Stimulated activated memory B cell treated with anti-CD40 and anti-IgM and Interleukin-4, amounts not matched to agents 10 μg/mL and 1 μg/mL and 100 μg/mL, for 72 hours (primary cell): ENCODE data around the gene SPRYD4.
A peak's percentile ranks its signal among the peaks of the same experiment; 100 is the strongest.
"Not testable (repeated sequence)": the region's sequence is repeated elsewhere in the genome, so short reads cannot be mapped to it uniquely, and the experiment has no call there.

ENCODE experiments used
- ATAC-seq: fragments of 150-1000 bp; cut with Tn5 transposase; 2 replicates; pipeline ENCODE4 v1.10.0; 2021
- H3K27ac Mint-ChIP-seq: one replicate; pipeline ENCODE4 v1.8.0; 2022; ENCODE audit warnings: mild to moderate bottlenecking, mixed read lengths
- H3K27me3 Mint-ChIP-seq: one replicate; pipeline ENCODE4 v1.8.0; 2022; ENCODE audit warnings: mixed read lengths
- H3K36me3 Mint-ChIP-seq: one replicate; pipeline ENCODE4 v1.8.0; 2022; ENCODE audit warnings: mixed read lengths
- H3K4me1 Mint-ChIP-seq: one replicate; pipeline ENCODE4 v1.8.0; 2022; ENCODE audit warnings: mixed read lengths
- H3K4me3 Mint-ChIP-seq: one replicate; pipeline ENCODE4 v1.8.0; 2022; ENCODE audit warnings: mild to moderate bottlenecking, moderate library complexity, mixed read lengths
- H3K9me3 Mint-ChIP-seq: one replicate; pipeline ENCODE4 v1.8.0; 2022; ENCODE audit warnings: mixed read lengths

Gene SPRYD4

GRCh38 chr12:56468216-56469006 is at the start of gene SPRYD4:
TSS of gene SPRYD4 (plus strand) at chr12:56468578. CDS start at chr12:56468592, 14 bp downstream.
- ATAC-seq: peak; percentile 98
- no peaks in the 10 kb centered on the region for H3K9me3 Mint-ChIP-seq
- no peaks in the 10 kb centered on the region for H3K27me3 Mint-ChIP-seq
- H3K27ac Mint-ChIP-seq: peak within 1 kb of the TSS; percentile 97
- H3K4me3 Mint-ChIP-seq: peak within 1 kb of the TSS; percentile 95
- H3K36me3 Mint-ChIP-seq: peaks cover 7% of the 10 kb centered on the region
- peaks cover 34% of the 10 kb centered on the region for H3K4me1 Mint-ChIP-seq

- no peak overlapping the region for H3K27ac Mint-ChIP-seq
- H3K4me1 Mint-ChIP-seq: no peaks in the 10 kb centered on the region
- H3K36me3 Mint-ChIP-seq: peaks cover 75% of the 10 kb centered on the region
Measured at GRCh38 chr12:56420411-56420810, 48.0 kb upstream of the SPRYD4 start.

GRCh38 chr12:56425193-56425592 is 43.2 kb upstream of the SPRYD4 start:
- H3K4me1 Mint-ChIP-seq: no peaks in the 10 kb centered on the region
- no peak overlapping the region for H3K27ac Mint-ChIP-seq
- H3K4me3 Mint-ChIP-seq: no peak overlapping the region
- peaks cover 68% of the 10 kb centered on the region for H3K36me3 Mint-ChIP-seq
- H3K9me3 Mint-ChIP-seq: no peaks in the 10 kb centered on the region
- H3K27me3 Mint-ChIP-seq: no peaks in the 10 kb centered on the region
- no peak for ATAC-seq

More at GRCh38 chr12:56420411-56420810, 48.0 kb upstream of the SPRYD4 start:
- no peaks in the 10 kb centered on the region for H3K9me3 Mint-ChIP-seq
- ATAC-seq: no peak
- no peak overlapping the region for H3K4me3 Mint-ChIP-seq
- H3K27me3 Mint-ChIP-seq: no peaks in the 10 kb centered on the region

- Mint-ChIP-seq H3K4me1 (no peaks in the 10 kb centered on the region), H3K27ac (no peak overlapping the region), H3K36me3 (peaks cover 60% of the 10 kb centered on the region), H3K4me3 (no peak overlapping the region), H3K27me3 (no peaks in the 10 kb centered on the region), H3K9me3 (no peaks in the 10 kb centered on the region)
- ATAC-seq: no peak
Measured at GRCh38 chr12:56425940-56426438, 42.4 kb upstream of the SPRYD4 start.

GRCh38 chr12:56431288-56431687 is 37.1 kb upstream of the SPRYD4 start:
- H3K4me3 Mint-ChIP-seq: no peak overlapping the region
- peak overlapping the region; percentile 9 for H3K27ac Mint-ChIP-seq
- H3K4me1 Mint-ChIP-seq: no peaks in the 10 kb centered on the region
- ATAC-seq: no peak
- no peaks in the 10 kb centered on the region for H3K9me3 Mint-ChIP-seq
- H3K27me3 Mint-ChIP-seq: no peaks in the 10 kb centered on the region
- H3K36me3 Mint-ChIP-seq: peaks cover 32% of the 10 kb centered on the region

- H3K36me3 Mint-ChIP-seq: peaks cover 32% of the 10 kb centered on the region
- no peaks in the 10 kb centered on the region for H3K27me3 Mint-ChIP-seq
- no peak overlapping the region for H3K4me3 Mint-ChIP-seq
- no peaks in the 10 kb centered on the region for H3K9me3 Mint-ChIP-seq
- H3K27ac Mint-ChIP-seq: peak overlapping the region; percentile 9
- no peak for ATAC-seq
- H3K4me1 Mint-ChIP-seq: no peaks in the 10 kb centered on the region
Measured at GRCh38 chr12:56431850-56432249, 36.5 kb upstream of the SPRYD4 start.

GRCh38 chr12:56434828-56435227 is 33.5 kb upstream of the SPRYD4 start:
- Mint-ChIP-seq H3K27ac (no peak overlapping the region), H3K4me3 (no peak overlapping the region), H3K9me3 (no peaks in the 10 kb centered on the region), H3K4me1 (peaks cover 12% of the 10 kb centered on the region), H3K36me3 (peaks cover 15% of the 10 kb centered on the region), H3K27me3 (no peaks in the 10 kb centered on the region)
- no peak for ATAC-seq

GRCh38 chr12:56437430-56438176 is 30.8 kb upstream of the SPRYD4 start:
- no peaks in the 10 kb centered on the region for H3K9me3 Mint-ChIP-seq
- peaks cover 10% of the 10 kb centered on the region for H3K36me3 Mint-ChIP-seq
- no peaks in the 10 kb centered on the region for H3K27me3 Mint-ChIP-seq
- H3K4me1 Mint-ChIP-seq: peaks cover 12% of the 10 kb centered on the region
- no peak for ATAC-seq
- H3K27ac Mint-ChIP-seq: no peak overlapping the region
- no peak overlapping the region for H3K4me3 Mint-ChIP-seq

GRCh38 chr12:56443208-56443607 is 25.2 kb upstream of the SPRYD4 start:
- ATAC-seq, H3K27ac Mint-ChIP-seq, H3K27me3 Mint-ChIP-seq, H3K9me3 Mint-ChIP-seq, H3K4me3 Mint-ChIP-seq: not testable (repeated sequence)
- H3K4me1 Mint-ChIP-seq: peaks cover 24% of the 10 kb centered on the region
- peaks cover 34% of the 10 kb centered on the region for H3K36me3 Mint-ChIP-seq

GRCh38 chr12:56448860-56449621 is 19.3 kb upstream of the SPRYD4 start, which contains the start of gene TIMELESS:
TSS of gene TIMELESS (minus strand) at chr12:56449426. CDS start at chr12:56434170, 15,256 bp downstream.
- peak within 1 kb of the TSS; percentile 92 for H3K4me3 Mint-ChIP-seq
- H3K9me3 Mint-ChIP-seq: peaks cover 2% of the 10 kb centered on the region
- peak within 1 kb of the TSS; percentile 85 for H3K27ac Mint-ChIP-seq
- peak; percentile 99 for ATAC-seq
- H3K27me3 Mint-ChIP-seq: no peaks in the 10 kb centered on the region
- peaks cover 29% of the 10 kb centered on the region for H3K4me1 Mint-ChIP-seq
- peaks cover 17% of the 10 kb centered on the region for H3K36me3 Mint-ChIP-seq

- H3K4me3 Mint-ChIP-seq: peak overlapping the region; percentile 92
- H3K27me3 Mint-ChIP-seq: no peaks in the 10 kb centered on the region
- H3K4me1 Mint-ChIP-seq: peaks cover 24% of the 10 kb centered on the region
- no peaks in the 10 kb centered on the region for H3K9me3 Mint-ChIP-seq
- no peak for ATAC-seq
- H3K27ac Mint-ChIP-seq: peak overlapping the region; percentile 85
- H3K36me3 Mint-ChIP-seq: peaks cover 11% of the 10 kb centered on the region
Measured at GRCh38 chr12:56449622-56449984, 18.8 kb upstream of the SPRYD4 start.

- H3K27ac Mint-ChIP-seq: peak overlapping the region; percentile 85
- no peaks in the 10 kb centered on the region for H3K9me3 Mint-ChIP-seq
- no peak for ATAC-seq
- peak overlapping the region; percentile 92 for H3K4me3 Mint-ChIP-seq
- H3K4me1 Mint-ChIP-seq: peaks cover 20% of the 10 kb centered on the region
- peaks cover 7% of the 10 kb centered on the region for H3K36me3 Mint-ChIP-seq
- no peaks in the 10 kb centered on the region for H3K27me3 Mint-ChIP-seq
Measured at GRCh38 chr12:56450241-56450640, 18.1 kb upstream of the SPRYD4 start.

- H3K36me3 Mint-ChIP-seq: peaks cover 7% of the 10 kb centered on the region
- H3K4me1 Mint-ChIP-seq: peaks cover 20% of the 10 kb centered on the region
- peak overlapping the region; percentile 85 for H3K27ac Mint-ChIP-seq
- no peaks in the 10 kb centered on the region for H3K27me3 Mint-ChIP-seq
- no peak overlapping the region for H3K4me3 Mint-ChIP-seq
- no peaks in the 10 kb centered on the region for H3K9me3 Mint-ChIP-seq
- ATAC-seq: no peak
Measured at GRCh38 chr12:56451147-56451546, 17.2 kb upstream of the SPRYD4 start.

- H3K9me3 Mint-ChIP-seq: no peaks in the 10 kb centered on the region
- no peaks in the 10 kb centered on the region for H3K27me3 Mint-ChIP-seq
- H3K36me3 Mint-ChIP-seq: no peaks in the 10 kb centered on the region
- peaks cover 7% of the 10 kb centered on the region for H3K4me1 Mint-ChIP-seq
- no peak for ATAC-seq
- no peak within 1 kb of the TSS for H3K4me3 Mint-ChIP-seq
- H3K27ac Mint-ChIP-seq: no peak within 1 kb of the TSS
Measured at GRCh38 chr12:56454557-56454956, 13.8 kb upstream of the SPRYD4 start, which contains the start of gene MIP. TSS of gene MIP (minus strand) at chr12:56454657. CDS start at chr12:56454613, 44 bp downstream.

GRCh38 chr12:56457817-56458216 is 10.6 kb upstream of the SPRYD4 start:
- Mint-ChIP-seq H3K27ac (no peak overlapping the region), H3K27me3 (no peaks in the 10 kb centered on the region), H3K9me3 (no peaks in the 10 kb centered on the region), H3K36me3 (no peaks in the 10 kb centered on the region), H3K4me1 (peaks cover 18% of the 10 kb centered on the region), H3K4me3 (no peak overlapping the region)
- no peak for ATAC-seq
